WTC11 (cell line): Measurements from ENCODE around the gene MOV10. TPM values are rescaled to one million over a fixed set of nuclear protein-coding genes. Genes with fewer than 3 reads are reported as not detected.

Experiments used
- ATAC-seq: fragments of 200-7000 bp; cut with Tn5 transposase; 2 replicates; pipeline ENCODE4 v1.10.0; 2021; ENCODE audit warnings: mild to moderate bottlenecking, moderate library complexity
- CTCF ChIA-PET: fragments of 300-600 bp; sonication (Branson Sonifier 250); formaldehyde crosslinking; loops from one replicate; lab custom pipeline; 2021; ENCODE audit warnings: antibody characterized with exemption; lab: Charles Lee
- POLR2A ChIA-PET: fragments of 350-600 bp; sonication (Branson Sonifier 250); formaldehyde crosslinking; loops from one replicate; lab custom pipeline; 2021; ENCODE audit warnings: antibody characterized with exemption; lab: Charles Lee
- DNase-seq: peaks from one replicate; pipeline ENCODE4 v3.0.0; 2021; ENCODE audit warnings: low spot score
- H3K27ac Mint-ChIP-seq: 2 replicates; pipeline ENCODE4 v1.8.0; 2021; ENCODE audit warnings: mixed read lengths
- H3K27me3 Mint-ChIP-seq: 2 replicates; pipeline ENCODE4 v1.8.0; 2021; ENCODE audit warnings: low read depth, mild to moderate bottlenecking, moderate library complexity, mixed read lengths
- H3K36me3 Mint-ChIP-seq: 2 replicates; pipeline ENCODE4 v1.8.0; 2021; ENCODE audit warnings: mixed read lengths
- H3K4me1 Mint-ChIP-seq: 2 replicates; pipeline ENCODE4 v1.8.0; 2022; ENCODE audit warnings: mixed read lengths
- H3K4me3 Mint-ChIP-seq: 2 replicates; pipeline ENCODE4 v1.8.0; 2021; ENCODE audit warnings: mild to moderate bottlenecking, moderate library complexity, mixed read lengths
- H3K9me3 Mint-ChIP-seq: 2 replicates; pipeline ENCODE4 v1.8.0; 2021; ENCODE audit warnings: mixed read lengths
- ATF1 ChIP-seq: sonication (generic); formaldehyde crosslinking; IDR thresholded peaks from 2 replicates; pipeline ENCODE4 v1.8.1; 2023; ENCODE audit warnings: mild to moderate bottlenecking, moderate library complexity, missing genetic modification reagents
- EMX1 ChIP-seq: fragments of 250-450 bp; sonication (Bioruptor Pico); IDR thresholded peaks from 2 replicates; pipeline ENCODE4 v1.8.0; 2021; ENCODE audit warnings: mild to moderate bottlenecking
- NFE2L1 ChIP-seq: sonication (generic); formaldehyde crosslinking; IDR thresholded peaks from 2 replicates; pipeline ENCODE4 v1.8.1; 2023; ENCODE audit warnings: missing genetic modification reagents
- NR1H2 ChIP-seq: sonication (generic); formaldehyde crosslinking; IDR thresholded peaks from 2 replicates; pipeline ENCODE4 v1.9.0; 2021; ENCODE audit warnings: mild to moderate bottlenecking, moderate library complexity, missing genetic modification reagents
- NR2C2 ChIP-seq: sonication (generic); formaldehyde crosslinking; IDR thresholded peaks from 2 replicates; pipeline ENCODE4 v1.8.0; 2022; ENCODE audit warnings: mild to moderate bottlenecking, missing genetic modification reagents
- SMAD3 ChIP-seq: sonication (generic); formaldehyde crosslinking; IDR thresholded peaks from 2 replicates; pipeline ENCODE4 v1.8.0; 2022; ENCODE audit warnings: missing genetic modification reagents, mild to moderate bottlenecking, borderline replicate concordance
- SOX15 ChIP-seq: fragments of 250-450 bp; sonication (Bioruptor Pico); IDR thresholded peaks from 2 replicates; pipeline ENCODE4 v1.9.0; 2021; ENCODE audit warnings: mild to moderate bottlenecking
- TP53 ChIP-seq: sonication (generic); formaldehyde crosslinking; IDR thresholded peaks from 2 replicates; pipeline ENCODE4 v1.8.1; 2023; ENCODE audit warnings: mild to moderate bottlenecking, missing genetic modification reagents
- ZNF121 ChIP-seq: sonication (generic); formaldehyde crosslinking; IDR thresholded peaks from 2 replicates; pipeline ENCODE4 v1.8.0; 2023; ENCODE audit warnings: missing genetic modification reagents
- ZNF232 ChIP-seq: sonication (generic); formaldehyde crosslinking; IDR thresholded peaks from 2 replicates; pipeline ENCODE4 v1.8.0; 2022; ENCODE audit warnings: mild to moderate bottlenecking, missing genetic modification reagents
- ZNF263 ChIP-seq: sonication (generic); formaldehyde crosslinking; IDR thresholded peaks from 2 replicates; pipeline ENCODE4 v1.8.1; 2022; ENCODE audit warnings: low read depth, mild to moderate bottlenecking, moderate library complexity, missing genetic modification reagents
- ZNF396 ChIP-seq: fragments of 250-450 bp; sonication (Bioruptor Pico); IDR thresholded peaks from 2 replicates; pipeline ENCODE4 v1.8.0; 2021; ENCODE audit warnings: mild to moderate bottlenecking, moderate library complexity, borderline replicate concordance
- ZNF423 ChIP-seq: fragments of 250-450 bp; sonication (Bioruptor Pico); IDR thresholded peaks from 2 replicates; pipeline ENCODE4 v2.1.2; 2022; ENCODE audit warnings: mild to moderate bottlenecking, moderate library complexity
- total RNA-seq: library from RNA; stranded (reverse); gene quantifications from 3 replicates; pipeline ENCODE4 v1.2.3, GENCODE V29; 2021
- TF ChIP-seq, protein P1 (sequence below): sonication (generic); formaldehyde crosslinking; IDR thresholded peaks from 2 replicates; pipeline ENCODE4 v1.8.0; 2022; ENCODE audit warnings: missing genetic modification reagents
- TF ChIP-seq, protein P2 (sequence below): fragments of 200-600 bp; IDR thresholded peaks from 2 replicates; pipeline ENCODE4 v1.8.0; 2022; ENCODE audit warnings: antibody characterized with exemption
- TF ChIP-seq, protein P3 (sequence below): sonication (generic); formaldehyde crosslinking; IDR thresholded peaks from 2 replicates; pipeline ENCODE4 v1.8.1; 2023; ENCODE audit warnings: mild to moderate bottlenecking, missing genetic modification reagents
- TF ChIP-seq, protein P4 (sequence below): sonication (generic); formaldehyde crosslinking; IDR thresholded peaks from 2 replicates; pipeline ENCODE4 v1.8.0; 2023; ENCODE audit warnings: mild to moderate bottlenecking, missing genetic modification reagents
- TF ChIP-seq, protein P5 (sequence below): fragments of 250-450 bp; sonication (Bioruptor Pico); IDR thresholded peaks from 2 replicates; pipeline ENCODE4 v1.8.0; 2021; ENCODE audit warnings: mild to moderate bottlenecking
- TF ChIP-seq, protein P6 (sequence below): sonication (generic); formaldehyde crosslinking; conservative IDR thresholded peaks from 2 replicates; pipeline ENCODE4 v1.8.1; 2023; ENCODE audit warnings: mild to moderate bottlenecking, low read depth, missing genetic modification reagents, moderate library complexity
- TF ChIP-seq, protein P7 (sequence below): sonication (generic); formaldehyde crosslinking; IDR thresholded peaks from 2 replicates; pipeline ENCODE4 v1.8.0; 2022; ENCODE audit warnings: mild to moderate bottlenecking, missing genetic modification reagents
- TF ChIP-seq, protein P8 (sequence below): sonication (generic); formaldehyde crosslinking; IDR thresholded peaks from 2 replicates; pipeline ENCODE4 v1.8.1; 2022; ENCODE audit warnings: mild to moderate bottlenecking, missing genetic modification reagents, moderate library complexity, borderline replicate concordance

The MOV10 gene
- total RNA-seq, 1 experiment from 2014 or later = 80.7 TPM

DNA sequence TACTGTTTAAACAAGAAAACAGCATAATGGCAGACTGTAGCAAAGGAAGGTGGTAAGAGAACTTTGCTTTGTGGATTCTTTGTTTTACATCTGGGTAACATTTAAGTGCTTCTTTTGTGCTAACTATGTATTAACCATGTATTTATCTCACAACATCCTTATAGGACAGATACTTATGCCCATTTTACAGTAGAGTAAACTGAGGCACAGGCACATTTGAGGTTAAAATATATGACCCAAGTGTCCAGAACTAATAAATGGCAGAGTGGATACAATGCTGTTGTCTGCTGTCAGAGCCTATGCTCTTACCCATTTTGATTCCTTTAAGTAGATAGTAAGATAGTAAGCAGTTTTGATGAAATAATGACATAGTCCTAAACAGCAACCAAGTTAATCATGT, 47.6 kb upstream of the MOV10 start (continued):
- TF ChIP-seq, protein P1, sequence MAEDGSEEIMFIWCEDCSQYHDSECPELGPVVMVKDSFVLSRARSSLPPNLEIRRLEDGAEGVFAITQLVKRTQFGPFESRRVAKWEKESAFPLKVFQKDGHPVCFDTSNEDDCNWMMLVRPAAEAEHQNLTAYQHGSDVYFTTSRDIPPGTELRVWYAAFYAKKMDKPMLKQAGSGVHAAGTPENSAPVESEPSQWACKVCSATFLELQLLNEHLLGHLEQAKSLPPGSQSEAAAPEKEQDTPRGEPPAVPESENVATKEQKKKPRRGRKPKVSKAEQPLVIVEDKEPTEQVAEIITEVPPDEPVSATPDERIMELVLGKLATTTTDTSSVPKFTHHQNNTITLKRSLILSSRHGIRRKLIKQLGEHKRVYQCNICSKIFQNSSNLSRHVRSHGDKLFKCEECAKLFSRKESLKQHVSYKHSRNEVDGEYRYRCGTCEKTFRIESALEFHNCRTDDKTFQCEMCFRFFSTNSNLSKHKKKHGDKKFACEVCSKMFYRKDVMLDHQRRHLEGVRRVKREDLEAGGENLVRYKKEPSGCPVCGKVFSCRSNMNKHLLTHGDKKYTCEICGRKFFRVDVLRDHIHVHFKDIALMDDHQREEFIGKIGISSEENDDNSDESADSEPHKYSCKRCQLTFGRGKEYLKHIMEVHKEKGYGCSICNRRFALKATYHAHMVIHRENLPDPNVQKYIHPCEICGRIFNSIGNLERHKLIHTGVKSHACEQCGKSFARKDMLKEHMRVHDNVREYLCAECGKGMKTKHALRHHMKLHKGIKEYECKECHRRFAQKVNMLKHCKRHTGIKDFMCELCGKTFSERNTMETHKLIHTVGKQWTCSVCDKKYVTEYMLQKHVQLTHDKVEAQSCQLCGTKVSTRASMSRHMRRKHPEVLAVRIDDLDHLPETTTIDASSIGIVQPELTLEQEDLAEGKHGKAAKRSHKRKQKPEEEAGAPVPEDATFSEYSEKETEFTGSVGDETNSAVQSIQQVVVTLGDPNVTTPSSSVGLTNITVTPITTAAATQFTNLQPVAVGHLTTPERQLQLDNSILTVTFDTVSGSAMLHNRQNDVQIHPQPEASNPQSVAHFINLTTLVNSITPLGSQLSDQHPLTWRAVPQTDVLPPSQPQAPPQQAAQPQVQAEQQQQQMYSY (CRISPR knock-in tag) = no peak
- TF ChIP-seq, protein P2, sequence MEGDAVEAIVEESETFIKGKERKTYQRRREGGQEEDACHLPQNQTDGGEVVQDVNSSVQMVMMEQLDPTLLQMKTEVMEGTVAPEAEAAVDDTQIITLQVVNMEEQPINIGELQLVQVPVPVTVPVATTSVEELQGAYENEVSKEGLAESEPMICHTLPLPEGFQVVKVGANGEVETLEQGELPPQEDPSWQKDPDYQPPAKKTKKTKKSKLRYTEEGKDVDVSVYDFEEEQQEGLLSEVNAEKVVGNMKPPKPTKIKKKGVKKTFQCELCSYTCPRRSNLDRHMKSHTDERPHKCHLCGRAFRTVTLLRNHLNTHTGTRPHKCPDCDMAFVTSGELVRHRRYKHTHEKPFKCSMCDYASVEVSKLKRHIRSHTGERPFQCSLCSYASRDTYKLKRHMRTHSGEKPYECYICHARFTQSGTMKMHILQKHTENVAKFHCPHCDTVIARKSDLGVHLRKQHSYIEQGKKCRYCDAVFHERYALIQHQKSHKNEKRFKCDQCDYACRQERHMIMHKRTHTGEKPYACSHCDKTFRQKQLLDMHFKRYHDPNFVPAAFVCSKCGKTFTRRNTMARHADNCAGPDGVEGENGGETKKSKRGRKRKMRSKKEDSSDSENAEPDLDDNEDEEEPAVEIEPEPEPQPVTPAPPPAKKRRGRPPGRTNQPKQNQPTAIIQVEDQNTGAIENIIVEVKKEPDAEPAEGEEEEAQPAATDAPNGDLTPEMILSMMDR = no peak

DNA sequence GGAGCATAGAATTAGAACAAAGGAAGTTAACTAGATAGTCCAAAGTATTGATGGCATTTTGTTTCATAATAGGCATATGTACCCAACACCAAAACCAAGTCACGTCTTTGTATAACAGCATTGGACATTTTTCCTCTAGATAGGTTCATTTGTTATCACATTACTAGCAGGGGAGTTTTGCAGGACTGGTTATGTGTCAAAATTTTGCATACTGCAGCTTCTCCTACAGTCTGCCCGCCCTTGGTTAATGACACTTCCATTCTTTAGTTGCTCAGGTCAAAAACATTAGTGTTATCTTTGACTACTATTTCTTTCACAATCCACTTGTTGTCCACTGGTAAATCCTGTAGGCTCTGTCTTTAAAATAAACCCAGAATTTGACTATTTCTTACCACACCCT, 45.9 kb upstream of the MOV10 start:
- POLR2A ChIA-PET = no interaction called here
- Mint-ChIP-seq H3K4me1 (no peaks in the 10 kb centered on the region), H3K9me3 (no peaks in the 10 kb centered on the region), H3K36me3 (peaks cover 6% of the 10 kb centered on the region; the same call in 1 of the 2 replicates), H3K4me3 (no peak overlapping the region), H3K27ac (no peak overlapping the region), H3K27me3 (no peaks in the 10 kb centered on the region)
- TF ChIP-seq, protein P3, sequence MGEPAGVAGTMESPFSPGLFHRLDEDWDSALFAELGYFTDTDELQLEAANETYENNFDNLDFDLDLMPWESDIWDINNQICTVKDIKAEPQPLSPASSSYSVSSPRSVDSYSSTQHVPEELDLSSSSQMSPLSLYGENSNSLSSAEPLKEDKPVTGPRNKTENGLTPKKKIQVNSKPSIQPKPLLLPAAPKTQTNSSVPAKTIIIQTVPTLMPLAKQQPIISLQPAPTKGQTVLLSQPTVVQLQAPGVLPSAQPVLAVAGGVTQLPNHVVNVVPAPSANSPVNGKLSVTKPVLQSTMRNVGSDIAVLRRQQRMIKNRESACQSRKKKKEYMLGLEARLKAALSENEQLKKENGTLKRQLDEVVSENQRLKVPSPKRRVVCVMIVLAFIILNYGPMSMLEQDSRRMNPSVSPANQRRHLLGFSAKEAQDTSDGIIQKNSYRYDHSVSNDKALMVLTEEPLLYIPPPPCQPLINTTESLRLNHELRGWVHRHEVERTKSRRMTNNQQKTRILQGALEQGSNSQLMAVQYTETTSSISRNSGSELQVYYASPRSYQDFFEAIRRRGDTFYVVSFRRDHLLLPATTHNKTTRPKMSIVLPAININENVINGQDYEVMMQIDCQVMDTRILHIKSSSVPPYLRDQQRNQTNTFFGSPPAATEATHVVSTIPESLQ (CRISPR knock-in tag) = no peak
- TF ChIP-seq SOX15 (no peak), TP53 (CRISPR knock-in tag) (no peak), NR1H2 (CRISPR knock-in tag) (no peak), ZNF263 (no peak), ATF1 (CRISPR knock-in tag) (no peak), ZNF423 (CRISPR knock-in tag) (no peak), ZNF396 (CRISPR knock-in tag) (no peak), SMAD3 (CRISPR knock-in tag) (no peak), NR2C2 (CRISPR knock-in tag) (no peak), EMX1 (no peak), ZNF121 (CRISPR knock-in tag) (no peak), ZNF232 (CRISPR knock-in tag) (no peak), NFE2L1 (CRISPR knock-in tag) (no peak)
- TF ChIP-seq, protein P4, sequence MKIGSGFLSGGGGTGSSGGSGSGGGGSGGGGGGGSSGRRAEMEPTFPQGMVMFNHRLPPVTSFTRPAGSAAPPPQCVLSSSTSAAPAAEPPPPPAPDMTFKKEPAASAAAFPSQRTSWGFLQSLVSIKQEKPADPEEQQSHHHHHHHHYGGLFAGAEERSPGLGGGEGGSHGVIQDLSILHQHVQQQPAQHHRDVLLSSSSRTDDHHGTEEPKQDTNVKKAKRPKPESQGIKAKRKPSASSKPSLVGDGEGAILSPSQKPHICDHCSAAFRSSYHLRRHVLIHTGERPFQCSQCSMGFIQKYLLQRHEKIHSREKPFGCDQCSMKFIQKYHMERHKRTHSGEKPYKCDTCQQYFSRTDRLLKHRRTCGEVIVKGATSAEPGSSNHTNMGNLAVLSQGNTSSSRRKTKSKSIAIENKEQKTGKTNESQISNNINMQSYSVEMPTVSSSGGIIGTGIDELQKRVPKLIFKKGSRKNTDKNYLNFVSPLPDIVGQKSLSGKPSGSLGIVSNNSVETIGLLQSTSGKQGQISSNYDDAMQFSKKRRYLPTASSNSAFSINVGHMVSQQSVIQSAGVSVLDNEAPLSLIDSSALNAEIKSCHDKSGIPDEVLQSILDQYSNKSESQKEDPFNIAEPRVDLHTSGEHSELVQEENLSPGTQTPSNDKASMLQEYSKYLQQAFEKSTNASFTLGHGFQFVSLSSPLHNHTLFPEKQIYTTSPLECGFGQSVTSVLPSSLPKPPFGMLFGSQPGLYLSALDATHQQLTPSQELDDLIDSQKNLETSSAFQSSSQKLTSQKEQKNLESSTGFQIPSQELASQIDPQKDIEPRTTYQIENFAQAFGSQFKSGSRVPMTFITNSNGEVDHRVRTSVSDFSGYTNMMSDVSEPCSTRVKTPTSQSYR = no peak
- TF ChIP-seq, protein P5, sequence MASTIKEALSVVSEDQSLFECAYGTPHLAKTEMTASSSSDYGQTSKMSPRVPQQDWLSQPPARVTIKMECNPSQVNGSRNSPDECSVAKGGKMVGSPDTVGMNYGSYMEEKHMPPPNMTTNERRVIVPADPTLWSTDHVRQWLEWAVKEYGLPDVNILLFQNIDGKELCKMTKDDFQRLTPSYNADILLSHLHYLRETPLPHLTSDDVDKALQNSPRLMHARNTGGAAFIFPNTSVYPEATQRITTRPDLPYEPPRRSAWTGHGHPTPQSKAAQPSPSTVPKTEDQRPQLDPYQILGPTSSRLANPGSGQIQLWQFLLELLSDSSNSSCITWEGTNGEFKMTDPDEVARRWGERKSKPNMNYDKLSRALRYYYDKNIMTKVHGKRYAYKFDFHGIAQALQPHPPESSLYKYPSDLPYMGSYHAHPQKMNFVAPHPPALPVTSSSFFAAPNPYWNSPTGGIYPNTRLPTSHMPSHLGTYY (CRISPR knock-in tag) = no peak
- TF ChIP-seq, protein P6, sequence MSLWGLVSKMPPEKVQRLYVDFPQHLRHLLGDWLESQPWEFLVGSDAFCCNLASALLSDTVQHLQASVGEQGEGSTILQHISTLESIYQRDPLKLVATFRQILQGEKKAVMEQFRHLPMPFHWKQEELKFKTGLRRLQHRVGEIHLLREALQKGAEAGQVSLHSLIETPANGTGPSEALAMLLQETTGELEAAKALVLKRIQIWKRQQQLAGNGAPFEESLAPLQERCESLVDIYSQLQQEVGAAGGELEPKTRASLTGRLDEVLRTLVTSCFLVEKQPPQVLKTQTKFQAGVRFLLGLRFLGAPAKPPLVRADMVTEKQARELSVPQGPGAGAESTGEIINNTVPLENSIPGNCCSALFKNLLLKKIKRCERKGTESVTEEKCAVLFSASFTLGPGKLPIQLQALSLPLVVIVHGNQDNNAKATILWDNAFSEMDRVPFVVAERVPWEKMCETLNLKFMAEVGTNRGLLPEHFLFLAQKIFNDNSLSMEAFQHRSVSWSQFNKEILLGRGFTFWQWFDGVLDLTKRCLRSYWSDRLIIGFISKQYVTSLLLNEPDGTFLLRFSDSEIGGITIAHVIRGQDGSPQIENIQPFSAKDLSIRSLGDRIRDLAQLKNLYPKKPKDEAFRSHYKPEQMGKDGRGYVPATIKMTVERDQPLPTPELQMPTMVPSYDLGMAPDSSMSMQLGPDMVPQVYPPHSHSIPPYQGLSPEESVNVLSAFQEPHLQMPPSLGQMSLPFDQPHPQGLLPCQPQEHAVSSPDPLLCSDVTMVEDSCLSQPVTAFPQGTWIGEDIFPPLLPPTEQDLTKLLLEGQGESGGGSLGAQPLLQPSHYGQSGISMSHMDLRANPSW (CRISPR knock-in tag) = no peak
- TF ChIP-seq, protein P7, sequence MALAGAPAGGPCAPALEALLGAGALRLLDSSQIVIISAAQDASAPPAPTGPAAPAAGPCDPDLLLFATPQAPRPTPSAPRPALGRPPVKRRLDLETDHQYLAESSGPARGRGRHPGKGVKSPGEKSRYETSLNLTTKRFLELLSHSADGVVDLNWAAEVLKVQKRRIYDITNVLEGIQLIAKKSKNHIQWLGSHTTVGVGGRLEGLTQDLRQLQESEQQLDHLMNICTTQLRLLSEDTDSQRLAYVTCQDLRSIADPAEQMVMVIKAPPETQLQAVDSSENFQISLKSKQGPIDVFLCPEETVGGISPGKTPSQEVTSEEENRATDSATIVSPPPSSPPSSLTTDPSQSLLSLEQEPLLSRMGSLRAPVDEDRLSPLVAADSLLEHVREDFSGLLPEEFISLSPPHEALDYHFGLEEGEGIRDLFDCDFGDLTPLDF = no peak
- TF ChIP-seq, protein P8, sequence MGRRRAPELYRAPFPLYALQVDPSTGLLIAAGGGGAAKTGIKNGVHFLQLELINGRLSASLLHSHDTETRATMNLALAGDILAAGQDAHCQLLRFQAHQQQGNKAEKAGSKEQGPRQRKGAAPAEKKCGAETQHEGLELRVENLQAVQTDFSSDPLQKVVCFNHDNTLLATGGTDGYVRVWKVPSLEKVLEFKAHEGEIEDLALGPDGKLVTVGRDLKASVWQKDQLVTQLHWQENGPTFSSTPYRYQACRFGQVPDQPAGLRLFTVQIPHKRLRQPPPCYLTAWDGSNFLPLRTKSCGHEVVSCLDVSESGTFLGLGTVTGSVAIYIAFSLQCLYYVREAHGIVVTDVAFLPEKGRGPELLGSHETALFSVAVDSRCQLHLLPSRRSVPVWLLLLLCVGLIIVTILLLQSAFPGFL (CRISPR knock-in tag) = no peak
- no peak for ATAC-seq
- no peak for DNase-seq
- CTCF ChIA-PET = no interaction called here
